Measurements from ENCODE around the gene ZNF785. TPM values are rescaled to one million over a fixed set of nuclear protein-coding genes. Genes with fewer than 3 reads are reported as not detected.

ZNF785 gene
- total and polyA plus RNA-seq, 2 of the 13 experiments (the other 11 are each of a cell fraction or from before 2014, with no cell fraction given): 0.01 TPM; not detected in 1

GRCh38 chr16:30539000-30539964 lies 46.2 kb downstream of the ZNF785 start (continued):
- TF ChIP-seq ONECUT2 (CRISPR knock-in tag; IDR thresholded peaks at IDR 0.05) (no peak), PHF5A (CRISPR knock-in tag; IDR thresholded peaks at IDR 0.05; ENCODE audit: low read depth, unreplicated experiment) (no peak), UBTF (CRISPR knock-in tag; IDR thresholded peaks at IDR 0.05) (no peak), ESRRA (CRISPR knock-in tag; IDR thresholded peaks at IDR 0.05; ENCODE audit: low read depth) (no peak), SP2 (CRISPR knock-in tag; IDR thresholded peaks at IDR 0.05) (no peak), ELK4 (CRISPR knock-in tag; IDR thresholded peaks at IDR 0.05; ENCODE audit: borderline replicate concordance) (no peak), HDAC1 (CRISPR knock-in tag; IDR thresholded peaks at IDR 0.05) (no peak; the same call in 1 of the 2 replicates), ZKSCAN5 (CRISPR knock-in tag; IDR thresholded peaks at IDR 0.05) (peak; percentile 56; the same call in 1 of the 2 replicates), ZNF556 (CRISPR knock-in tag; IDR thresholded peaks at IDR 0.05; ENCODE audit: borderline replicate concordance) (0 out of 2 replicates have a peak, but pooled peaks have one; percentile 28), ZNF335 (CRISPR knock-in tag; IDR thresholded peaks at IDR 0.05) (no peak), ZNF713 (CRISPR knock-in tag; IDR thresholded peaks at IDR 0.05) (no peak), STAT6 (CRISPR knock-in tag; IDR thresholded peaks at IDR 0.05; ENCODE audit: borderline replicate concordance) (no peak), RORA (CRISPR knock-in tag; IDR thresholded peaks at IDR 0.05) (no peak), SKI (IDR thresholded peaks at IDR 0.05; ENCODE audit: partially characterized antibody) (no peak), ZNF563 (CRISPR knock-in tag; IDR thresholded peaks at IDR 0.05) (no peak), NRL (CRISPR knock-in tag; IDR thresholded peaks at IDR 0.05; ENCODE audit: borderline replicate concordance) (no peak), ZNF331 (CRISPR knock-in tag; IDR thresholded peaks at IDR 0.05) (no peak), ZNF432 (CRISPR knock-in tag; IDR thresholded peaks at IDR 0.05; ENCODE audit: borderline replicate concordance) (no peak), ZNF567 (CRISPR knock-in tag; IDR thresholded peaks at IDR 0.05; ENCODE audit: borderline replicate concordance) (no peak), KMT2A (CRISPR knock-in tag; IDR thresholded peaks at IDR 0.05) (no peak), BHLHE40 (IDR thresholded peaks at IDR 0.05; ENCODE audit: low read length) (no peak), MZF1 (CRISPR knock-in tag; IDR thresholded peaks at IDR 0.05; ENCODE audit: borderline replicate concordance) (no peak), YEATS2 (CRISPR knock-in tag; IDR thresholded peaks at IDR 0.05; ENCODE audit: borderline replicate concordance) (no peak), ZNF350 (CRISPR knock-in tag; IDR thresholded peaks at IDR 0.05; ENCODE audit: borderline replicate concordance, low read depth) (no peak), ZFP1 (CRISPR knock-in tag; IDR thresholded peaks at IDR 0.05) (no peak)
